ENCODE data around the gene SSC5D.

- TF ChIP-seq CTCF (conservative IDR thresholded peaks at IDR 0.05 in 1 of 2, IDR thresholded peaks at IDR 0.05 in 1 of 2; ENCODE audit: low read depth in 1 of 2, low read length in 2 of 2) (no peak), EZH2 (IDR thresholded peaks at IDR 0.05; ENCODE audit: low read length, missing control alignments) (no peak)
Measured at GRCh38 chr19:55481148-55481793, 7.0 kb upstream of the SSC5D start.

All from fibroblast of lung (primary cell).